ENCODE results near the gene NISCH.

Gene NISCH

DNA sequence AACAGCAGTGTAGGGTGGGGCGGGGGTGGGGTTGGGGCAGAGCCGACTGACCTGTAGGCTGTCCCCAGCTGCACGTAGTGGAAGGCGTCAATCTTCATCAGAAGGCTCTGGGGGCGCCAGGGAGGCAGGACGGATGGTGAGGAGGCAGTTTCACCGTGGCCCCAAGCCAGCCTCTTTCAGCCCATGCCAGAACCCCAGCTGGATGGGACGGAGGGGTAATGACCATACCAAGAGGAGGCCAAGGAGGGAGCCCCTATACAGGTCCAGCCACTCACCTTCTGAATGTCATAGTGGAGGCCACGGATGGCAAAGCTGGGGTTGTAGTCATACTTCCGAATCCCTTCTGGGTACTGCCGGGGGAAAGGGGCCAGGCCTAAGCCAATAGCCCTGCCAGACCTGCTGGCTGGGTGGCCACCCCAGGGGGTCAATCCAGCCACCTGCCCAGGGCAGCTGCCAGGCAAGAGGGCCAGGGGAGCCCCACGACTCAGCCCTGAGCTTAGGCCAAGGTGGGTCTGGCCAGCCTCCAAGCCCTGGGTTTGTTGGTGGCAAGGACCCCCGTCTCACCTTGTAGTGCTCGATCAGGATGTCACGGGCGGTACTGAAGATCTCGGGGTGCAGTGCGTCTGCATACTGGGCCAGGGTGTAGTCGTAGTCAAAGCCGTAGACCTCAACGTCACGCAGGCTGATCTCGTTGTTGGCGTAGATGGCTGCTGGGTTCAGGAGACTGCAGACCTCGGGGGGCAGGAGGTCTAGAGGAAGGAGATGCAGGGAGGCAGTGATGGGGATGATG is 73.4 kb downstream of the NISCH start:
- FAIRE-seq, result no peak

DNA sequence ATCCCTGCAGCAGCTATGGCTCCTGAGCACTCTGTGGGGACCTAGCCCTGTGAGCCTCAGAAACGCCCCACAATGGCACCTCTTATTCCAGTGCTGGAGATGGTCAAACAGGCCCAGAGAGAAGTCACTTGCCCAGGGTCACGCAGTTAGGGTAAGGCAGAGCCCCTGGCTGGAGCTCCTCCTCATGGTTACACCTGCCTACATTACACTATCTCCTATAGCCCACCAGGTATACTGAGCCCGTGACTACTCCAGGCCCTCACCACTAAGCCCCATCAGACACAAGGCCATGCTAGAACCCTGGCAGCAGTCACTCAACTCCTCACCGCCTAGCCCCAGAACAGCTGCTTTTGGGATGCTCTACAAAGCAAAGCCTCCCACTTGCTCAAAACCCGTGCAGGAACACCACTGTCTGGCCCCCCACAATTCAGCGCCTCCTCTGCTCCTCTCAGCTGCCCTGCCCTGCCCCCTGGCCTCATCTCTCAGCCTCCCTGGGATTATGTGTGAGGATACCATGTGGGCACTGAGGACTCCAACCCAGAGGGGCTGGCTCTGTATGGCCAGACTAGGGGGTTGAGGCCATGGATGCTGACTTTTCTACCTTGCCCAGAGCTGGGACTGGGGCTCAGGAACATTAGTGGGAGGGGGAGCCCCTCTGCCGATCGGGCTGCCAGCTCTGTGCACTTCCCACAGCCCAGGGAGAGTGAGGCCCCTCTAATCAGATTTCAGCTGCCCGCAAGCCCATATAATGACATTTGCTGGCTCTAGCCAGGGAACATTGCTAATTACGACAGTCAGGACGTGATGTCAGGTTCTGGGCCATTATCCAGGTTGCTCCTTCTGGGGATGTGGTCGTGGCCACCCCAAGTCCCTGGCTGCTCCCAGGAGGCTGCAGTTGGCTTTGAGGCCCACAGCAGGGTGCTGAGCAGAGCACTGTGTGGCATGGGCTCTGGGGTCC is 74.3 kb downstream of the NISCH start:
- no peak for FAIRE-seq

DNA sequence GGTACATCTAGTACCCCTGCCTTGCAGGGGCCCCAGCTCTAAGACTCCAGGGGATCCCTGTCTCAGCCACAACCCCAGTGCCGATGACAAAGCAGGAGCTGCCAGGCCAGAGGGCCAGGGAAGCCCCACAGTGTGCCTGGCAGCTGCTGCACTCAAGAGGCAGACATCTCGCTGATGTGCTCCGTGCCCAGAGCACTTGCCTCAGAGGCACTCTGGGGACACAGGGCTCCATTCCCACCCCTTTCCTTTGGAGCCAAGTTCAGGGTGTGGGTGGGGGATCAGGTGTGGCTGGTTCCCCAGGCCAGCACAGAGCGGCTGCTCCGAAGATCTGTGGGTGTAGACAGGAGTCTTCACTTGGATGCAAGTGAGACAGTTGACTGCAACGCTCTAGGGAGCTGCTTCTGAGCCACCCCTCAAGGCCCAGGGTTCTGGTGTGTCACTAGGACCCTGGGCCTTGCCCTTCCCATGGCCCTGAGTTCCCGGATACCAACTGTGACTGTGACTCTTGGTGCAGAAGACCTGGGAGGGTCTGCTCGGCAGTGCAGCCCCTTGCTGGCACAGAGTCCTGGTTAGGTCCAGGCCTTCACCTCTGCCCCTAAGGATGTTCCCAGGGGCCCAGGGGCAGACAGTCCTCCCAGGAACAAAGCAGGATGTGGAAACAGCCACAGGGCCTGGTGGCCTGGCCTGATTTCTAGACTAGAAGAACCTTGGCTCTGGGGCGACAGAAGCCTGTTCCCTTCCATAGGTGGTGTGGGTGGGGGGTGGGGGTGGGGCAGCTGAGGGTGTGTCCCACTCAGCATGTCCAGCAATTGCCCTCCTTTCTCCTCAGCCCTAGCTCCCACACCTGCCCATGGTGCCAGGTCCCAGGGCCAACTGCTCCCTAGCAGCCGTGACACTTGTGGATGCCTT is 75.8 kb downstream of the NISCH start:
- FAIRE-seq, result no peak

GRCh38 chr3:52531860-52532516 is 76.6 kb downstream of the NISCH start:
- no peak for FAIRE-seq

DNA sequence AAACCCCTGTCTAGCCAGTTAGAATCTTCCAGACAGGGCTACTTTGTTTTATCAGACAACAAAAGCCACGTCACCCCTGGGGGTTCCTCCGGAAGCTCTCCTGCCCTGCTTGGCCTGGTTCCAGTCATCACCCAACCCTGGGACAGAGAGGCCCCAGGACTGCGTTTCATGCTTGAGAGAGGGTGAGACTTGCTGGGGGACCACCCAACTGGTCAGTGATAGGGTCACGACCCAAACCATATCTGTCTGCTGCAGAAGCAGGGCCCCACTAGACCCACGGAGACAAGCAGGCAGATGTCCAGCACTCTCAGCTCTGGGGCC is 77.1 kb downstream of the NISCH start:
- no peak for FAIRE-seq

GRCh38 chr3:52532838-52533622 is 77.6 kb downstream of the NISCH start:
- no peak for FAIRE-seq

- no peak for FAIRE-seq
Measured at GRCh38 chr3:52533623-52534280, 78.3 kb downstream of the NISCH start, which contains the start of gene NT5DC2. Gene NT5DC2, minus strand, starts transcription at chr3:52533857. Its CDS starts 120 bp downstream, at chr3:52533737.

- FAIRE-seq, result peak; percentile 92
Measured at GRCh38 chr3:52534281-52535183, 79.1 kb downstream of the NISCH start.

- no peak for FAIRE-seq
Measured at GRCh38 chr3:52535411-52536111, 80.2 kb downstream of the NISCH start.

- FAIRE-seq, result no peak
Measured at GRCh38 chr3:52536112-52536368, 80.6 kb downstream of the NISCH start.

DNA sequence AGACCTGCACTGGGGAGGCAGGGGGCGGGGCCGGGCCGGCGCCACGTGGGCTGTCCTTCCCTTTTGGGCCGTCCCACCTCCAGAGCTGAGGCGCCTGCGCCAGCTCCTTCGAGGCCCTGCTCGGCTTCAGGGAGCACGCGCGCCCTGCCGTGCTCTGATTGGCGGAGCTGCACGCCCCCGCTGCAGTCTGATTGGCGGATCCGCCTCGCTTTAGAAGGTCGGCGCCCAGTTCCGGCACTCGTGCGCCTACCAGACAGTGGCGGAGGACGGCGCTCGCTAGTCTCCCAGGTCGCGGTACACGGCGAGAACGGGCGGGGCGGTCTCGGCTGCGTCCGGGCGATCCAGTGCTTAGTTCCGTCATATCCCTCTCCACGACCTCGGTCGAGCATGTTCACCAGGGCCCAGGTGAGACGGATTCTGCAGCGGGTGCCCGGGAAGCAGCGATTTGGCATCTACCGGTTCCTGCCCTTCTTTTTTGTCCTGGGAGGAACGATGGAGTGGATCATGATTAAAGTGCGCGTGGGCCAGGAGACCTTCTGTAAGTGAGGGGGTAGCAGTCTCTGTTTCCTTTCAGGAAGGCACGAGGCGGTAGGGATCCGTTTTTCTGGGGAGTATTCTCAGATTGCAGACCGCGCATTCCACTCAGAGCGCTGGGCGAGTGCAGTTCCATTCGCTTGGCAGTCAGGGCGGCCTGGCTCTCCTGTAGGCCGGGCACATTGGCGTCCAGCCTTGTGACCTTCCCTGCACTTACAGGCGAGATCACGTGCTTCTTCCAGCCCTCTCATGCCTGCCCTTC is 81.2 kb downstream of the NISCH start, which contains the start of gene UQCC5:
UQCC5 (plus strand) TSS at position 237 of the 796 bp plus-strand sequence; CDS start at position 388, 151 bp downstream.
- peak; percentile 98 for FAIRE-seq

DNA sequence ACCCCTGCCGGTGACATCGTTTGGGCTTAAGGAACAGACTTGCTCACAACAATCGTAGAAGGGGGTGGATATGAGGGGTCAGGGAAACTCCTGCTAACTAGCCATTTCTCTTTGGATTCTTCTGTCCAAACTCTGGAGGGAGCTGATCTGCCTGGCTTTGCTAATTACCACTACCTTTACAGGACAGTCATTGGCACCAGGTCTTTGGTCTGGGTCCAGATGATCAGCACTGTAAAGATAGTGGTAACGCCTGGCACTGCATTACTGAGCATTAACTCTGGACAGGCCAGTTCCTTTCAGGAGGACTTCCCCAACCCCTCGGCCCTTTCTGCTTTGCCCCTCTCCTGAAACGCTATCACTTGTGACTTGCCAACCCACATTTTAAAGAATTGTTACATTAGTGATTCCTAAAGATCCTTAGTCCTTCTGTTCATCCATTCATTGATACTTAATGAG is 81.8 kb downstream of the NISCH start:
- no peak for FAIRE-seq

DNA sequence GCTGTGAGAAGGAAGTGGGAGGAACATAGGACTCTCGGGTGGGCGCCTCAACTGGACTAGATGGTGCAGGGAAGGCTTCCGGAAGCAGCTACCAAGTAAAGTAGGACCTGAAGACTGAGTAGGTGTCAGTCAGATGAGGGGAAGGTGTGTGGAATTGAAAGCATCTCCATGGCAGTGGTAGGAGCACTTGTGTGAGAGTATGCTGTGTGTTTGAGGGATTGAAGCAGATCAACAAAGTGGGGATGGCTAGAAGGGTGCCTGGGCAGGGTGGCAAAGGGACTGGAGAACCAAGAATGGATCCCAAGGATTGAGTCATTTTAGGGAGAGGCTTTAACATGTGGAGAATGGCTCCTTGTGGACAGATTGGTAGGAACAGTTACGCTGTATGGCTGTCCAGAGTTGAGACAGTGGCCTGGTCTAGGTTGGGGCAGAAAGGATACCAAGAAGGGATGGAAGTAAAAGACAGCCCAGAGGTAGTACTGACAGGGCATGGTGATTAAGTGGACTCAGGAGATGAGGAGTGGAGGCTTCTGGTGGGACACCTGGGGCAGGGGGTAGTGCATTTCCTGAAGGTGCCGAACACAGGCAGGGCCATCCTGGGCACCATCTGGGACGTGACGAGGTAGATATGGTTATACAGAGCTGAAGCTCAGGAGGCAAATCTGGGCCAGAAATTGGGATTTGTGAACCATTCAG is 82.5 kb downstream of the NISCH start:
- no peak for FAIRE-seq

GRCh38 chr3:52539010-52539653 is 83.7 kb downstream of the NISCH start:
- no peak for FAIRE-seq

- no peak for FAIRE-seq
Measured at GRCh38 chr3:52541050-52541449, 85.6 kb downstream of the NISCH start.
